Colonic mucosa (tissue), 4 donors: Measurements from ENCODE around the gene RALGPS1. TPM values are rescaled to one million over a fixed set of nuclear protein-coding genes. Genes with fewer than 3 reads are reported as not detected.
A peak's percentile ranks its signal among the peaks of the same experiment; 100 is the strongest.

Experiments
- DNase-seq: peaks from one replicate; pipeline ENCODE4 v3.0.0-alpha.2; 2020
- H3K27ac ChIP-seq: fragments of 200-600 bp; one replicate; pipeline ENCODE4 v1.8.0; 2021
- H3K27me3 ChIP-seq: fragments of 200-600 bp; one replicate; pipeline ENCODE4 v1.8.0; 2021
- H3K36me3 ChIP-seq: fragments of 200-600 bp; one replicate; pipeline ENCODE4 v1.8.0; 2021
- H3K4me1 ChIP-seq: fragments of 200-600 bp; one replicate; pipeline ENCODE4 v1.8.0; 2021; ENCODE audit warnings: mild to moderate bottlenecking
- H3K4me3 ChIP-seq: fragments of 200-600 bp; one replicate; pipeline ENCODE4 v1.8.0; 2021
- H3K9ac ChIP-seq, 2 donors: one replicate each; pipeline ENCODE4 v1.7.0; 2013; ENCODE audit warnings: control low read depth in 2 of 2, low read depth in 2 of 2, low read length in 2 of 2
- H3K9me3 ChIP-seq: fragments of 200-600 bp; one replicate; pipeline ENCODE4 v1.8.0; 2021
- CTCF ChIP-seq: fragments of 200-600 bp; IDR thresholded peaks from one replicate; pipeline ENCODE4 v1.8.0; 2022; ENCODE audit warnings: antibody characterized with exemption, mild to moderate bottlenecking
- intact Hi-C: fragments of 100-400 bp; cut with DNase I; formaldehyde crosslinking; loops from one replicate; pipeline ENCODE4 v1.14.1; 2022
- total RNA-seq, 2 donors: library from RNA; stranded (reverse); fragmentation: NEBNext Ultra II Directional in 1 of 2; extraction: Animal tissue kit (Norgen Biotek cat#: 25700) in 1 of 2; gene quantifications; one replicate each; pipeline ENCODE4 v1.2.1, GENCODE V29; 2021
- donor health status: healthy.
- donor health status: DM: no; HTN: no; CAD: no.
- donor health status: DM: no; HTN: no; CAD: no.

RALGPS1 gene
- total RNA-seq, 2 donors from 2014 or later, result 22.6 to 27.2 TPM

- DNase-seq, result peak; percentile 65
- no peak overlapping the region for H3K27ac ChIP-seq
- no peak overlapping the region for H3K9ac ChIP-seq
- no peaks in the 10 kb centered on the region for H3K27me3 ChIP-seq
- H3K9me3 ChIP-seq, result no peaks in the 10 kb centered on the region
- no peaks in the 10 kb centered on the region for H3K4me1 ChIP-seq
- H3K36me3 ChIP-seq, result no peaks in the 10 kb centered on the region
- TF ChIP-seq CTCF, result peak; percentile 83
- intact Hi-C loops, result loop anchor here (10.0 kb wide), 1 partner anchor 180 kb away; the partner anchor contains the start of gene SLC2A8
- H3K4me3 ChIP-seq, result no peak overlapping the region
Observed at GRCh38 chr9:127214421-127215267, 300.1 kb downstream of the RALGPS1 start.

DNA sequence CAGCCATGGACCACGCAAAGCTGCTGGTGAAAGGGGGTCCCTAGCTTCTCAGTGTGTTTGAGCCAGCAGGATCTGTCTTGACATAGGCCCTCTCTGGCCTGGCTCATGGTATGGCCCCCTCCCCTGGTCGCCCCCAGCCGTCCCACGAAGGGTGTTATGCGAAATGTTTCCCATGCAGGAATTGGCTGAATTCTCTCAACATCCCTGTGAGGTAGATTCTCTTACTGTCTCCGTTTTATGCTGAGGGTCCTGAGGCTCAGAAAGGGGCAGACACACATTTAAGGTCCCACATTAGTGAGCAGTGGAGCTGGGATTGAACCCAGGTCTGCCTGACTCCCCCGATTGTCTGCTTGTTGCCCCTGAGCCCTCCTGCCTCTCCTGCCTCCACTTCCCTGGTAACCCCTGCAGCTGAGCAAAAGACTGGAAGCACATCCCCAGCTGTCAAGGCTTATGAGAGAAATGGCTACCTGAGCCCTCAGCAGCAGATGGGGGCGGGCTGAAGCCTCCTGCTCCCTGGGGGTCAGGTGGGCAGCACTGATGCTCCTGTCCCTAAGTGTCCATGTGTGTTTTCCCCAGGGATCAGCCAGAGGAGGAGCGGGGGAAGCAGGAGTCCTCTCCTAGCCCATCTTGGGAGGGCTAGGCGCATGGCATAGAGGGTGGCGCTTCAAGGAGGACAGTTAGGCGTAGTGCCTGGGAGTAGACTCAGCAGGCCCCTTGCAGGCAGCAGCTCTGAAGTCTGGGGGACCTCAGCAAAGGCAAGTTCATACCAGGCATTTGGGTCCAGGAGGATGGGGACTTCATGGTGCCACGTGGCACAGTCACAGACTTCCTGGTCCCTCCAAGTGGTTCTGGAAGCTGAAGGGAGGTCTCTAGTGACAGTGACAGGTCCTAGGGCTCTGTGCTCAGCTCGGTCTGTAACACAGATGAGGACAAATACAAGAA, 301.0 kb downstream of the RALGPS1 start:
- no peak overlapping the region for H3K4me3 ChIP-seq
- H3K27ac ChIP-seq, result no peak overlapping the region
- intact Hi-C loops, result loop anchor here (10.0 kb wide), 1 partner anchor 179 kb away; the partner anchor contains the start of gene SLC2A8
- no peaks in the 10 kb centered on the region for H3K36me3 ChIP-seq
- H3K9ac ChIP-seq, result no peak overlapping the region
- no peak for TF ChIP-seq CTCF
- DNase-seq, result no peak
- no peaks in the 10 kb centered on the region for H3K4me1 ChIP-seq
- H3K27me3 ChIP-seq, result no peaks in the 10 kb centered on the region
- H3K9me3 ChIP-seq, result no peaks in the 10 kb centered on the region

DNA sequence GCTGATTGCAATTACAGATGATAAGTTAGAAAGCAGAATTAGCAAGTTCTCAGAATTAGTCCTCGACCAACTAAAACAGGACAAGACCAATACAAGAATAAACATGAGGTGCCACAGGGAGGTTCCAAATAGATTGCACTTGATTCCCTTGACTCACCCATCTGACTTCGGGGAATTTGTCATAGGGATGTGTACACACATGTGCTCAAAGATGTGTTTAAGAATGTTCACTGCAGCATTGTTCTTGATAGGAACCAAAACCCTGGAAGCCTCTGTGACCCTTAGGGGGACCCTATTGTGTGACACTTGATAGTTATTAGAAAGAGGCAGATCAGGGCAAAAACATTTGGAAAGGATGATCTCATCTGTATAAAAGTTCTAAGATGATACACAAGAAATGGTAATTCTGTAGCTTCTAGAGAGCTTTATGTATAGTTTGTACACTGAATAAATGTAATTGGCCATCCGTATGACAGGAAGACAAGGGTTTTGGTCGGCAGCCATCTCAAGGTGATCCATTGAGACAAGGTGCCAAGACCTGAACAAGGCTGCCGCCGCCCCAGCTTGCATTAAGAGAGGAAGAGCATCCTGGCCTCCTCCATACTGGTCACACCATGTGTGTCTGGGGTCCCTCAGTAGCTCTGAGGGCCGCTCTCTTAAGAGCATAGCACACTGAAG, 301.8 kb downstream of the RALGPS1 start:
- no peaks in the 10 kb centered on the region for H3K27me3 ChIP-seq
- H3K27ac ChIP-seq, result no peak overlapping the region
- TF ChIP-seq CTCF, result no peak
- H3K4me3 ChIP-seq, result no peak overlapping the region
- H3K36me3 ChIP-seq, result no peaks in the 10 kb centered on the region
- H3K4me1 ChIP-seq, result no peaks in the 10 kb centered on the region
- H3K9me3 ChIP-seq, result no peaks in the 10 kb centered on the region
- intact Hi-C loops, result loop anchor here (10.0 kb wide), 1 partner anchor 178 kb away; the partner anchor contains the start of gene SLC2A8
- DNase-seq, result no peak
- no peak overlapping the region for H3K9ac ChIP-seq

- H3K9ac ChIP-seq, result no peak overlapping the region
- TF ChIP-seq CTCF, result no peak
- H3K4me3 ChIP-seq, result no peak overlapping the region
- DNase-seq, result no peak
- H3K36me3 ChIP-seq, result no peaks in the 10 kb centered on the region
- H3K27ac ChIP-seq, result no peak overlapping the region
- H3K4me1 ChIP-seq, result no peaks in the 10 kb centered on the region
- no peaks in the 10 kb centered on the region for H3K27me3 ChIP-seq
- intact Hi-C loops, result loop anchor here (10.0 kb wide), 1 partner anchor 178 kb away; the partner anchor contains the start of gene SLC2A8
- no peaks in the 10 kb centered on the region for H3K9me3 ChIP-seq
Observed at GRCh38 chr9:127216888-127217217, 302.3 kb downstream of the RALGPS1 start.

GRCh38 chr9:127218818-127219217, 304.2 kb downstream of the RALGPS1 start:
- DNase-seq, result no peak
- Histone ChIP-seq H3K27ac (no peak overlapping the region), H3K9me3 (no peaks in the 10 kb centered on the region), H3K27me3 (no peaks in the 10 kb centered on the region), H3K4me3 (no peak overlapping the region), H3K36me3 (no peaks in the 10 kb centered on the region), H3K4me1 (no peaks in the 10 kb centered on the region), H3K9ac (no peak overlapping the region)
- intact Hi-C loops, result loop anchor here (10.0 kb wide), 1 partner anchor 176 kb away; the partner anchor contains the start of gene SLC2A8
- no peak for TF ChIP-seq CTCF
